Esophagus muscularis mucosa (tissue), 4 donors: ENCODE results near the gene ATP1B1. TPM values are rescaled to one million over a fixed set of nuclear protein-coding genes. Genes with fewer than 3 reads are reported as not detected.

ENCODE experiments used
- DNase-seq: peaks from one replicate; pipeline ENCODE4 v3.0.0-alpha.2; 2017; ENCODE audit errors: extremely low spot score
- H3K27ac ChIP-seq, 4 donors: fragments of 200-600 bp; sonication (generic); replicated peaks in 1 of 4; 1 replicate in 3 of 4; 2 replicates in 1 of 4; pipeline ENCODE4 v1.5.1; 2016 to 2019; ENCODE audit warnings: mild to moderate bottlenecking in 1 of 4
- H3K27me3 ChIP-seq, 4 donors: fragments of 200-600 bp; sonication (generic); one replicate each; pipeline versions ENCODE4 v1.5.1 to v1.6.0; 2016 to 2019
- H3K36me3 ChIP-seq, 4 donors: fragments of 200-600 bp; sonication (generic); one replicate each; pipeline ENCODE4 v1.5.1; 2016 to 2019
- H3K4me1 ChIP-seq, 4 donors: fragments of 200-600 bp; sonication (generic); one replicate each; pipeline ENCODE4 v1.5.1; 2016 to 2019
- H3K4me3 ChIP-seq, 4 donors: fragments of 200-600 bp; sonication (generic); 1 replicate in 2 of 4; 2 replicates in 2 of 4; pipeline ENCODE4 v1.5.1; 2016 to 2019; ENCODE audit warnings: mild to moderate bottlenecking in 4 of 4, moderate library complexity in 1 of 4
- H3K9me3 ChIP-seq, 4 donors: fragments of 200-600 bp; sonication (generic); 1 replicate in 3 of 4; 2 replicates in 1 of 4; pipeline ENCODE4 v1.5.1; 2016 to 2019
- EP300 ChIP-seq: sonication (generic); formaldehyde crosslinking; IDR thresholded peaks from one replicate; pipeline ENCODE4 v1.6.1; 2017; ENCODE audit warnings: antibody characterized with exemption
- POLR2A ChIP-seq: fragments of 450-650 bp; IDR thresholded peaks from one replicate; pipeline ENCODE4 v1.6.1; 2017; ENCODE audit warnings: antibody characterized with exemption, moderate library complexity, mild to moderate bottlenecking, low read depth
- POLR2AphosphoS5 ChIP-seq, 2 donors: sonication (generic); formaldehyde crosslinking; IDR thresholded peaks; one replicate each; pipeline ENCODE4 v1.6.1; 2017; ENCODE audit warnings: antibody characterized with exemption in 2 of 2
- whole genome bisulfite sequencing: methylation state at CpG from one replicate; pipeline ENCODE4 v1.1.5; 2018; 5-methylcytosine and 5-hydroxymethylcytosine counted together
- intact Hi-C: fragments of 100-400 bp; cut with DNase I; formaldehyde crosslinking; loops from one replicate; pipeline ENCODE4 v1.15.1; 2023
- total RNA-seq, 4 donors: library from RNA; depleted of rRNA; stranded (reverse); fragments of >200 nt; gene quantifications; one replicate each; pipeline versions ENCODE4 v1.1.0 to v1.2.1, GENCODE V29; 2016
- TF ChIP-seq, protein P1 (sequence below), 3 experiments: fragments of 200-600 bp in 2 of 3; fragments of 450-650 bp in 1 of 3; sonication (generic) in 2 of 3; IDR thresholded peaks; one replicate each; pipeline ENCODE4 v1.5.1; 2017 to 2019; ENCODE audit warnings: antibody characterized with exemption in 3 of 3, mild to moderate bottlenecking in 2 of 3, moderate library complexity in 1 of 3

Gene ATP1B1
- total RNA-seq, 4 donors from 2014 or later = 69.4 to 88.6 (median 78.3) TPM

DNA sequence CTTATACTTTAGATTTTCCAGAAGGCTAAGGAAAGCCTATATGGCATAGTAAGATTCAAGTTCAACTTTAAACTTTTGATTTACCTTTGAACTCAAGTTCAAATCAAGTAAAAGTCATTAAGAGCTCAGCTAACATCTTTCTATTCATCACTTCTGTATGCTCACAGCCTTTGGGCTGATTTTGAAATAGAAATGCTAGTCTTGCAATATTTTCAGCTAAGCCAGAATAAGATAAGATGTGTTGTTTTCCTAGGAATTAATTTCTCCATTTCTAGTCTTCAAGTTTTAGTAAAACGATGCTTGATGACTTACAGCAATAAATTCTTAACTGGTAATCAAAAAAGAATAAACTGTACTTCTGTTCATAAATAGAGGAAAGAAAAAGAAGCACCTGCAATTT, 35.6 kb downstream of the ATP1B1 start:
- Histone ChIP-seq H3K27me3 (no peaks in the 10 kb centered on the region), H3K27ac (no peak overlapping the region), H3K9me3 (no peaks in the 10 kb centered on the region), H3K36me3 (no peaks in the 10 kb centered on the region), H3K4me1 (no peaks in the 10 kb centered on the region), H3K4me3 (no peak overlapping the region)
- TF ChIP-seq POLR2A (no peak), POLR2AphosphoS5 (IDR thresholded peaks at IDR 0.05) (no peak), EP300 (no peak)
- TF ChIP-seq, protein P1, sequence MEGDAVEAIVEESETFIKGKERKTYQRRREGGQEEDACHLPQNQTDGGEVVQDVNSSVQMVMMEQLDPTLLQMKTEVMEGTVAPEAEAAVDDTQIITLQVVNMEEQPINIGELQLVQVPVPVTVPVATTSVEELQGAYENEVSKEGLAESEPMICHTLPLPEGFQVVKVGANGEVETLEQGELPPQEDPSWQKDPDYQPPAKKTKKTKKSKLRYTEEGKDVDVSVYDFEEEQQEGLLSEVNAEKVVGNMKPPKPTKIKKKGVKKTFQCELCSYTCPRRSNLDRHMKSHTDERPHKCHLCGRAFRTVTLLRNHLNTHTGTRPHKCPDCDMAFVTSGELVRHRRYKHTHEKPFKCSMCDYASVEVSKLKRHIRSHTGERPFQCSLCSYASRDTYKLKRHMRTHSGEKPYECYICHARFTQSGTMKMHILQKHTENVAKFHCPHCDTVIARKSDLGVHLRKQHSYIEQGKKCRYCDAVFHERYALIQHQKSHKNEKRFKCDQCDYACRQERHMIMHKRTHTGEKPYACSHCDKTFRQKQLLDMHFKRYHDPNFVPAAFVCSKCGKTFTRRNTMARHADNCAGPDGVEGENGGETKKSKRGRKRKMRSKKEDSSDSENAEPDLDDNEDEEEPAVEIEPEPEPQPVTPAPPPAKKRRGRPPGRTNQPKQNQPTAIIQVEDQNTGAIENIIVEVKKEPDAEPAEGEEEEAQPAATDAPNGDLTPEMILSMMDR (IDR thresholded peaks at IDR 0.05) = no peak
- DNase-seq = no peak
- intact Hi-C loops = no loop called here
- WGBS = 88% methylated on average over 1 of the region's 1 CpG

DNA sequence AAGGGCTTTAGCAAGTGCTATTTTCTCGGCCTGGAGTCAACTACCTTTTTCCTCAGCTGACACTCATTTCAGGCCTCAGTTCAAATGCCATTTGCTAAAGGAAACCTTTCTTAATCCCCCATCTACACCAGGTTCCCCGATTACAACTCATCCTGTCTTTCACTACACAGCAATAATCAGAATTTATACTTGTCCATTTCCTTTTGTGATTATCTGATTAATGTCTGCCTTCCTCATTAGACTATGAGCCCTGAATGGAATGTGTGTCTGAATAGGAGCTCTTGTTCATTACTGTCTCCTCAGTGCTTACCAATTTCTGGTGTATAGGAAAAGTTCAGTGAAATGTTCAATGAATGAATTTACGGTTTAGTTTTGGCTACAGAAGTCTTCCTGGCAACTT, 36.9 kb downstream of the ATP1B1 start:
- TF ChIP-seq POLR2A = no peak
- TF ChIP-seq, protein P1 (IDR thresholded peaks at IDR 0.05) = no peak
- TF ChIP-seq EP300 = no peak
- no peak for TF ChIP-seq POLR2AphosphoS5 (IDR thresholded peaks at IDR 0.05)
- no peaks in the 10 kb centered on the region for H3K27me3 ChIP-seq
- no peak overlapping the region for H3K27ac ChIP-seq
- no peak for DNase-seq
- 83% methylated on average over 3 of the region's 3 CpGs for WGBS
- intact Hi-C loops = no loop called here
- no peaks in the 10 kb centered on the region for H3K36me3 ChIP-seq
- H3K4me3 ChIP-seq = no peak overlapping the region
- H3K9me3 ChIP-seq = no peaks in the 10 kb centered on the region
- H3K4me1 ChIP-seq = no peaks in the 10 kb centered on the region

DNA sequence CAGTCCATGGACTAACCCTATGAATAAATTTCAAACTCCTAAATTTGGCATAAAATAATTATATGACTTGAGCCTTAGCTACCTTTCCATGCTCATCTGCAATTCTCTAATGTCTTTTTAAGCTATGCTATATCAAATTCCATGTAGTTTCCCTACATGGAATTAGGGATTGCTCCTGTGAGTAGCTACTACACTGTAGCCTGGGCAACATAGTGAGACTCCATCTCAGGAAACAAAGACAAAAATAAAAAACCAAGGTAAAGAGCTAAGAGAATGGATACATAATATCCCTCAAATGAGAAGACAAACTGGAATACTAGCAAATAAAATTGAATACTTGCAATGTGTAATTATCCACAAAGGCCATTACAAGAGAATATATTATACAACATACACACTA, 37.5 kb downstream of the ATP1B1 start:
- intact Hi-C loops = no loop called here
- DNase-seq = no peak
- no peak overlapping the region for H3K4me3 ChIP-seq
- H3K4me1 ChIP-seq = no peaks in the 10 kb centered on the region
- no peaks in the 10 kb centered on the region for H3K9me3 ChIP-seq
- no peaks in the 10 kb centered on the region for H3K36me3 ChIP-seq
- no peaks in the 10 kb centered on the region for H3K27me3 ChIP-seq
- no peak overlapping the region for H3K27ac ChIP-seq
- TF ChIP-seq, protein P1 (IDR thresholded peaks at IDR 0.05) = no peak
- no peak for TF ChIP-seq POLR2A
- TF ChIP-seq POLR2AphosphoS5 (IDR thresholded peaks at IDR 0.05) = no peak

DNA sequence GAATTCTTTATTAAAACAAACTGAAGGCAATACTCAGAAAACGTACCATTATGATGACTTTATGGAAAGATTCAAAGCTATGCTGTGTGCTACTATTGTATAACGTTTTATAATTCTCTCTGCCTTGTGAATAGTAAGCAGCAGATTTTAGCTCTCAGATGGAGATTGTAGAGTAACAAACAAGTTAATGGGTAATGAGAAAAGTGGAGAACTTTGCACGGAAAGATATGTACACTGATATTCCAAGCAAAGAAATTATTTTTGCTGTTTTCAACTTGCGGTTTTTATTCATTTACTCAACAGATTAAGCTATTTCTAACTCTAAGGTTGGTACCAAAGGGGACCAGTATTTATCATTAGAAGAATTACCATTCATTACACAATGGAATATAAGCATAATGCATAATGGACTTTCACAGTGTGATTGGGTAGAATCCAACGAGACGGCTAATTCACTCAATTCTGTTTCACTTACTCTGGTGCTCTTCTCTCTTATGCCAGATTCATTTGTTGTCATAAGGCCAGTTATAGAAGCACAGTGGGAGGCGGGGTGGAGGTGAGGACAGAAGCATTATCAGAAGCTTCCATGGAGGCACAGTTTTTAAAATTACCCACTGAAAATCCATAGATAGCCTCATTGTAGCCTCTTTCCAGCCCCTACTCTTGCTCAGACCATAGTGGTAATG, 38.6 kb downstream of the ATP1B1 start:
- Histone ChIP-seq H3K36me3 (no peaks in the 10 kb centered on the region), H3K27ac (no peak overlapping the region), H3K4me3 (no peak overlapping the region), H3K9me3 (no peaks in the 10 kb centered on the region), H3K27me3 (no peaks in the 10 kb centered on the region), H3K4me1 (no peaks in the 10 kb centered on the region)
- no peak for TF ChIP-seq EP300
- TF ChIP-seq, protein P1 (IDR thresholded peaks at IDR 0.05) = no peak
- no peak for TF ChIP-seq POLR2AphosphoS5 (IDR thresholded peaks at IDR 0.05)
- no peak for TF ChIP-seq POLR2A
- DNase-seq = no peak
- 88% methylated on average over 7 of the region's 7 CpGs for WGBS
- intact Hi-C loops = no loop called here
